Fibroblast of lung (primary cell): Measurements from ENCODE around the gene TMEM120B. TPM values are rescaled to one million over a fixed set of nuclear protein-coding genes. Genes with fewer than 3 reads are reported as not detected.

ENCODE experiments used
- DNase-seq, 2 donors: peaks; one replicate each; pipeline versions ENCODE4 v3.0.0 to v3.0.0-alpha.2; 2010; ENCODE audit warnings: low read depth in 2 of 2
- H2AFZ ChIP-seq: 2 replicates; pipeline ENCODE4 v1.5.1; 2012; ENCODE audit warnings: low read length, control low read depth, inconsistent platforms
- H3K27ac ChIP-seq: 2 replicates; pipeline ENCODE4 v1.5.1; 2011; ENCODE audit warnings: low read length, control low read depth; ENCODE audit not compliant: insufficient read depth
- H3K27me3 ChIP-seq: 2 replicates; pipeline ENCODE4 v1.5.1; 2011; ENCODE audit warnings: mild to moderate bottlenecking, low read length; ENCODE audit not compliant: control insufficient read depth, insufficient read depth
- H3K36me3 ChIP-seq: 2 replicates; pipeline ENCODE4 v1.5.1; 2011; ENCODE audit warnings: low read length; ENCODE audit not compliant: control insufficient read depth, insufficient read depth
- H3K4me1 ChIP-seq: 2 replicates; pipeline ENCODE4 v1.5.1; 2011; ENCODE audit warnings: low read length; ENCODE audit not compliant: control insufficient read depth, insufficient read depth; ENCODE audit errors: extremely low read depth
- H3K4me2 ChIP-seq: 2 replicates; pipeline ENCODE4 v1.5.1; 2011; ENCODE audit warnings: low read length, control low read depth; ENCODE audit not compliant: insufficient read depth; ENCODE audit errors: extremely low read depth
- H3K4me3 ChIP-seq, 4 experiments: fragments of 200-600 bp in 1 of 4; sonication (generic) in 1 of 4; replicated peaks in 1 of 4; 2 replicates each; pipeline ENCODE4 v1.5.1; 2011 to 2016; ENCODE audit warnings: low read length in 4 of 4, low read depth in 3 of 4, mild to moderate bottlenecking in 3 of 4, control low read depth in 2 of 4, inconsistent platforms in 1 of 4, mixed read lengths in 1 of 4; ENCODE audit not compliant: insufficient read depth in 1 of 4; ENCODE audit errors: control extremely low read depth in 1 of 4
- H3K79me2 ChIP-seq: 2 replicates; pipeline ENCODE4 v1.5.1; 2012; ENCODE audit warnings: mild to moderate bottlenecking, low read length, inconsistent platforms; ENCODE audit not compliant: control insufficient read depth, insufficient read depth
- H3K9ac ChIP-seq: 2 replicates; pipeline ENCODE4 v1.5.1; 2011; ENCODE audit warnings: mild to moderate bottlenecking, low read length, control low read depth; ENCODE audit not compliant: insufficient read depth
- H3K9me3 ChIP-seq: 2 replicates; pipeline ENCODE4 v1.5.1; 2012; ENCODE audit warnings: low read depth, low read length; ENCODE audit not compliant: control insufficient read depth, insufficient read depth
- H4K20me1 ChIP-seq: 2 replicates; pipeline ENCODE4 v1.5.1; 2011; ENCODE audit warnings: low read length; ENCODE audit not compliant: control insufficient read depth, insufficient read depth; ENCODE audit errors: extremely low read depth
- CTCF ChIP-seq, 2 donors: IDR thresholded peaks in 1 of 2; conservative IDR thresholded peaks in 1 of 2; 1 replicate in 1 of 2; 2 replicates in 1 of 2; pipeline ENCODE4 v1.5.1; 2011 to 2012; ENCODE audit warnings: low read length in 2 of 2, control low read depth in 1 of 2, inconsistent platforms in 1 of 2, low read depth in 1 of 2, mild to moderate bottlenecking in 1 of 2
- EZH2 ChIP-seq: IDR thresholded peaks from 2 replicates; pipeline ENCODE4 v1.5.1; 2012; ENCODE audit warnings: low read length, control low read depth, mild to moderate bottlenecking; ENCODE audit errors: missing control alignments
- polyA plus RNA-seq, 2 donors: library from polyadenylated mRNA; depleted of rRNA in 1 of 2; stranded (reverse) in 1 of 2; unstranded in 1 of 2; fragments of >200 nt; gene quantifications; 2 replicates each; pipeline ENCODE4 v1.2.1, GENCODE V29; 2011 to 2012; ENCODE audit warnings: missing spikeins in 1 of 2
- total RNA-seq: library from RNA; depleted of rRNA; stranded (reverse); fragments of >200 nt; gene quantifications from 2 replicates; pipeline ENCODE4 v1.2.1, GENCODE V29; 2014

Gene TMEM120B
- total and polyA plus RNA-seq, 2 donors (not counting 1 experiment from before 2014, with no cell fraction given) = 8.6 TPM

DNA sequence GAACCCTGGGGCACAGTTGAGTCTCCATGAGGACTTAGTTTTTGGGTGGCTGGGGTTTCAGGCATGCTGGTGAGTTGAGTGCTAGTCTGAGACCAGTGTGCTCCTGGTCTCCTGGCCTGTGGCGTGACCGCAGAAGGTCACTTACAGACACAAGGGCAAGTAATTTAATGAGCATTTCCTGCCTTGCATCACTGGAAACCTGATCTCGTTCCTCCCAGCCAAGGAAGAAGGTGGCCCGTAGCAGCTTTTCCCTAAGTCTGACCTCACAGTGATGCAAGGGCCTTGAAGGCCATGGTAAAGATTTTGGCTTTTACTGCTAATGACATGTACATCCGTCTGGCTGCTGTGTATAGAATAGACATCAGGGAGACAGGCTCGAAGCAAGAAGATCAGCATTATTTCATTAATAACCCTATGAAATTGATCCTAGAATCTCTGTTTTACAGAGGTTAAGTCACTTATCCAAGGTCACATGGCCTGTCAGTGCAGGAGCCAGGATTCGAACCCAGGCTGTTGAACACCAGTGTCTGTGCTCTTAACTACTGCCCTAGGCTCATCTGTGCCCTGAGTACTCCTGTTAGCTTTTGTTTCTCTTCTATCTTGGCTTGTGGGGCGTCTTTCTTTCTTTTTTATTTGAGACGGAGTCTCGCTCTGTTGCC, 4.6 kb downstream of the TMEM120B start:
- TF ChIP-seq EZH2 (no peak), CTCF (conservative IDR thresholded peaks at IDR 0.05 in 1 of 2, IDR thresholded peaks at IDR 0.05 in 1 of 2; ENCODE audit: low read depth in 1 of 2, low read length in 2 of 2) (no peak)

GRCh38 chr12:121718653-121719239, 6.2 kb downstream of the TMEM120B start:
- no peak overlapping the region for H3K9ac ChIP-seq
- H3K27ac ChIP-seq = no peak overlapping the region
- no peaks in the 10 kb centered on the region for H3K27me3 ChIP-seq
- no peaks in the 10 kb centered on the region for H3K36me3 ChIP-seq
- peaks cover 12% of the 10 kb centered on the region for H3K79me2 ChIP-seq
- H2AFZ ChIP-seq = no peak overlapping the region
- H3K4me1 ChIP-seq = peaks cover 11% of the 10 kb centered on the region
- TF ChIP-seq EZH2 (no peak), CTCF (conservative IDR thresholded peaks at IDR 0.05 in 1 of 2, IDR thresholded peaks at IDR 0.05 in 1 of 2; ENCODE audit: low read depth in 1 of 2, low read length in 2 of 2) (no peak)
- no peak overlapping the region for H3K4me2 ChIP-seq
- no peaks in the 10 kb centered on the region for H3K9me3 ChIP-seq
- no peak overlapping the region for H3K4me3 ChIP-seq
- no peaks in the 10 kb centered on the region for H4K20me1 ChIP-seq
- DNase-seq = no peak

More for the DNA sequence above, 4.6 kb downstream of the TMEM120B start:
- no peaks in the 10 kb centered on the region for H3K9me3 ChIP-seq
- H3K79me2 ChIP-seq = peaks cover 16% of the 10 kb centered on the region
- no peaks in the 10 kb centered on the region for H4K20me1 ChIP-seq
- H3K36me3 ChIP-seq = no peaks in the 10 kb centered on the region
- no peak overlapping the region for H3K4me3 ChIP-seq
- H2AFZ ChIP-seq = no peak overlapping the region
- DNase-seq = peak; percentile 89 to 98
- H3K27me3 ChIP-seq = no peaks in the 10 kb centered on the region
- no peak overlapping the region for H3K9ac ChIP-seq
- peaks cover 15% of the 10 kb centered on the region for H3K4me1 ChIP-seq
- H3K4me2 ChIP-seq = peak overlapping the region; percentile 15
- H3K27ac ChIP-seq = peak overlapping the region; percentile 55

- H2AFZ ChIP-seq = no peak overlapping the region
- H4K20me1 ChIP-seq = no peaks in the 10 kb centered on the region
- DNase-seq = peak; percentile 65 to 93
- no peaks in the 10 kb centered on the region for H3K27me3 ChIP-seq
- H3K36me3 ChIP-seq = no peaks in the 10 kb centered on the region
- no peak for TF ChIP-seq CTCF (conservative IDR thresholded peaks at IDR 0.05 in 1 of 2, IDR thresholded peaks at IDR 0.05 in 1 of 2; ENCODE audit: low read depth in 1 of 2, low read length in 2 of 2)
- TF ChIP-seq EZH2 = no peak
- peaks cover 11% of the 10 kb centered on the region for H3K79me2 ChIP-seq
- peak overlapping the region; percentile 62 for H3K4me2 ChIP-seq
- peak overlapping the region; percentile 68 for H3K27ac ChIP-seq
- no peak overlapping the region for H3K4me3 ChIP-seq
- peak overlapping the region; percentile 16 for H3K9ac ChIP-seq
- H3K4me1 ChIP-seq = peaks cover 11% of the 10 kb centered on the region
- H3K9me3 ChIP-seq = no peaks in the 10 kb centered on the region
These were observed 7.4 kb downstream of the TMEM120B start for GRCh38 chr12:121719926-121720414.
